Epithelial cell of proximal tubule (primary cell): ENCODE results near the gene WSCD1. TPM values are rescaled to one million over a fixed set of nuclear protein-coding genes. Genes with fewer than 3 reads are reported as not detected.

Source experiments
- DNase-seq: peaks from one replicate; pipeline ENCODE4 v3.0.0-alpha.2; 2011; ENCODE audit warnings: low read depth
- H3K4me3 ChIP-seq: 2 replicates; pipeline ENCODE4 v1.5.1; 2011; ENCODE audit warnings: low read depth, mild to moderate bottlenecking, low read length
- CTCF ChIP-seq: conservative IDR thresholded peaks from 2 replicates; pipeline ENCODE4 v1.5.1; 2012; ENCODE audit warnings: low read depth, mild to moderate bottlenecking, low read length
- total RNA-seq: library from RNA; depleted of rRNA; stranded (reverse); fragments of >200 nt; gene quantifications from 2 replicates; pipeline ENCODE4 v1.2.3, GENCODE V29; 2015

Gene WSCD1
- total RNA-seq, 1 donor from 2014 or later, result 55.6 TPM

DNA sequence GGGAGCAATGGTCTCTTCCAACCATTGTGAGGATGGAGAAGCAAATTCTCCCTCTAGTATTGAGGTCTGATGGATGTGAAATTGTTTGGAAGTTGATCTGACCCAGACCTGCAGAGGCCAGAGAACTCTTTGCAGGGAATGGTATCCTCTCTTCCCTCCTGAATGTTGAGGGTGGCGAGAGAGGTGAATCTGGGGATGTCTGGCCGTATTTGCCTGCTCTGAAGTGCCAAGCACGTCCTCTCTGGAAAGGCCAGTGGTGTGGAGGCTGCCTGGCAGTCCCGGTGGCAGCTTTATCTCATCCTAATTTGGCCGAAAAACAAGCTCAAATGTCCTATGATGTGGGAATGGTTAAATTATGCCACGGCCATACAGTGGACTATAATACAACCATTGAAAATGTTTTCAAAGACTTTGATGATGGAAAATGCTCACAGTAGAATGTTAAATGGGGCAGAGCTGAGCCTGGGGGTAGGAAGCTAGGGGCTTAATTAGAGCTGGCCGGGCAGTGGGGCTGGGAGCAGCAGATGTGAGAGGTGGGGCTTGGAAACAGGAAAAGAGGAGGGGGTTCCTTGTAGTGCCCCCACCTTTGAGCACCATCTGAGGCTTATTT lies 30.8 kb downstream of the WSCD1 start:
- TF ChIP-seq CTCF, result no peak
- no peak for DNase-seq
- no peak overlapping the region for H3K4me3 ChIP-seq

DNA sequence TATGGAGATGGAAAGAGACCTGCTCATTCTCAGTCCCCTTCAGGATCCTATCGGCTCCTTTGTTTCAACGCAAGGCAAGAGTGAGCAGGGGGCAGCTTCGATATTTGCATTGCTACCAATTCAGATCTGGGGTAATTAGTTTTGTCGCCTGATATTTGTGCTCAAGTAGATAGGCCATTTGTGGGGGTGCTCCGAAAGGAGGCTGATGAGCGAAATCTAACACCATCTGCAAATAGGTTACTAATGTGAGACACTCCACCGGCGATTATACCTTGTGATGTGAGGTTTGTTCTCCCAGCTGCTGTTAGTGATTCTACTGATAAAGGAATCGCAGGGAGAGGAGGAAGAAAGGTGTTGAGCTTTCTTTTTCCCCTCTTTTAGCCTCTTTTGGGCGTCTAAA lies 31.5 kb downstream of the WSCD1 start:
- TF ChIP-seq CTCF, result no peak
- H3K4me3 ChIP-seq, result no peak overlapping the region
- no peak for DNase-seq

DNA sequence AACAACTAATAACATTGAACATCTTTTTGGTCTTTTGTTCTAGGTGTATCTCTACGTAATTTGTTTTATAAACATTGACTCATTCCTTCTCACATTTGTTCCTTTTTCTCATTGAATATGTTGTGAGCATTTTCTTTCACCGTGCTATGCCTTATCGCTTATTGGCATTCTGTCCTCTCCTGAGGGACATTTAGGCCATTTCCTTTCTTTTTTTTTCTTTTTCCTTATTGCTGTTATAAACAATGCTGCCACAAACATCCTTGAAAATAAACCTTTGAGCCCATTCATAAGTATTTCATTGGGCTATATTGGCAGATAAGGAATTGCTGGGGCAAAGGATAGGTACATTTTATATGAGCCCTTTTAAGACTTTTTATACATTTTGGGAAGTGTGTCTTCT lies 32.4 kb downstream of the WSCD1 start:
- TF ChIP-seq CTCF, result no peak
- H3K4me3 ChIP-seq, result no peak overlapping the region
- no peak for DNase-seq

GRCh38 chr17:6104956-6105648 lies 34.9 kb downstream of the WSCD1 start:
- no peak for TF ChIP-seq CTCF
- H3K4me3 ChIP-seq, result no peak overlapping the region
- no peak for DNase-seq

- H3K4me3 ChIP-seq, result no peak overlapping the region
- no peak for TF ChIP-seq CTCF
- no peak for DNase-seq
These were observed 35.4 kb downstream of the WSCD1 start for GRCh38 chr17:6105649-6106007.

DNA sequence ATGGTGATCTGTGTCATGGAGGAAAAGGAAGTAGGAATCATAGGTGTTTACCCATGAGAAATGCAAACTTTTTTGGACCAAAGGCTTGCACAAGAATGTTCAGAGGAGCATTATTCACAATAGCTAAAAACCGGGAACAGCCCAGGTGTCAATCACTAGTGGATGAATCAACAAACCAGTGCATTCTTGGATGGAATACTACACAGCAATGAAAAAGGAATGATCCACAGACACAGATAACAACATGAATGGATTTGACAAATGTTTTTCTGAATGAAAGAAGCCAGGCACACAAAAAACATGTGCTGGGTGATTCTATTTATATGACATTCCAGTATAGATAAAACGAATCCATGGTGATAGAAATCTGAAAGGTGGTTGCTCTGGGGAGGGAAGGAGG lies 36.0 kb downstream of the WSCD1 start:
- H3K4me3 ChIP-seq, result no peak overlapping the region
- no peak for DNase-seq
- no peak for TF ChIP-seq CTCF

- no peak for DNase-seq
- no peak overlapping the region for H3K4me3 ChIP-seq
- no peak for TF ChIP-seq CTCF
These were observed 37.6 kb downstream of the WSCD1 start for GRCh38 chr17:6107791-6108190.
